IMR-90 (cell line): ENCODE measurements around the gene CD300LG. TPM values are rescaled to one million over a fixed set of nuclear protein-coding genes. Genes with fewer than 3 reads are reported as not detected.

ENCODE experiments used
- ATAC-seq: fragments of 200-7000 bp; cut with Tn5 transposase; 2 replicates; pipeline ENCODE4 v1.9.1; 2020; ENCODE audit warnings: low read depth, mild to moderate bottlenecking, moderate library complexity
- BruUV-seq: library from RNA; stranded (reverse); fragments of 400-500 nt; replicated peaks from 2 replicates; lab custom pipeline; 2021; lab: Mats Ljungman, UMichigan
- CTCF ChIA-PET: fragments of 300-600 bp; formaldehyde crosslinking; extraction: SDS; loops from one replicate; lab custom pipeline; 2021; ENCODE audit warnings: antibody characterized with exemption; lab: Yijun Ruan, JAX
- POLR2A ChIA-PET: fragments of 300-600 bp; sonication (Branson Sonifier 250); formaldehyde crosslinking; loops from one replicate; lab custom pipeline; 2022; ENCODE audit warnings: antibody characterized with exemption; ENCODE audit not compliant: unreplicated experiment; lab: Charles Lee
- DNase-seq: peaks from one replicate; pipeline ENCODE4 v3.0.0; 2013
- H2AFZ ChIP-seq: replicated peaks from 2 replicates; pipeline ENCODE3; 2013; ENCODE audit warnings: low read length, mild to moderate bottlenecking; ENCODE audit not compliant: poor library complexity
- H2AK5ac ChIP-seq: 2 replicates; pipeline ENCODE4 v1.6.1; 2013; ENCODE audit warnings: low read depth, low read length, inconsistent platforms
- H2AK9ac ChIP-seq: replicated peaks from 2 replicates; pipeline ENCODE3; 2013; ENCODE audit warnings: mild to moderate bottlenecking, low read depth, low read length, moderate library complexity; ENCODE audit not compliant: poor library complexity
- H2BK120ac ChIP-seq: 2 replicates; pipeline ENCODE4 v1.6.1; 2013; ENCODE audit warnings: low read depth, low read length, inconsistent platforms
- H2BK15ac ChIP-seq: 3 replicates; pipeline ENCODE4 v1.6.1; 2013; ENCODE audit warnings: low read depth, low read length, inconsistent platforms
- H2BK20ac ChIP-seq: 2 replicates; pipeline ENCODE4 v1.6.1; 2013; ENCODE audit warnings: low read depth, mild to moderate bottlenecking, inconsistent platforms, low read length, moderate library complexity
- H2BK5ac ChIP-seq: 2 replicates; pipeline ENCODE4 v1.6.1; 2013; ENCODE audit warnings: mild to moderate bottlenecking, low read depth, low read length, inconsistent platforms; ENCODE audit not compliant: poor library complexity, severe bottlenecking
- H3K14ac ChIP-seq: replicated peaks from 2 replicates; pipeline ENCODE4 v1.6.1; 2013; ENCODE audit warnings: low read depth, low read length, inconsistent platforms
- H3K18ac ChIP-seq: 2 replicates; pipeline ENCODE4 v1.6.1; 2013; ENCODE audit warnings: low read depth, low read length, control low read depth
- H3K23ac ChIP-seq: 2 replicates; pipeline ENCODE4 v1.6.1; 2013; ENCODE audit warnings: low read depth, low read length, inconsistent platforms
- H3K27ac ChIP-seq: 2 replicates; pipeline ENCODE4 v1.5.1; 2013; ENCODE audit warnings: mild to moderate bottlenecking, control low read depth, low read length; ENCODE audit not compliant: insufficient read depth
- H3K27me3 ChIP-seq: 2 replicates; pipeline ENCODE4 v1.6.1; 2013; ENCODE audit warnings: low read length; ENCODE audit not compliant: control insufficient read depth, insufficient read depth
- H3K36me3 ChIP-seq: 2 replicates; pipeline ENCODE4 v1.6.1; 2013; ENCODE audit warnings: low read length, mixed read lengths; ENCODE audit not compliant: control insufficient read depth, insufficient read depth
- H3K4ac ChIP-seq: 2 replicates; pipeline ENCODE4 v1.6.1; 2013; ENCODE audit warnings: low read depth, low read length, inconsistent platforms
- H3K4me1 ChIP-seq: 2 replicates; pipeline ENCODE4 v1.6.1; 2013; ENCODE audit warnings: low read length, mixed read lengths; ENCODE audit not compliant: control insufficient read depth, insufficient read depth
- H3K4me2 ChIP-seq: 2 replicates; pipeline ENCODE4 v1.6.1; 2013; ENCODE audit warnings: low read depth, mild to moderate bottlenecking, control low read depth, low read length, moderate library complexity
- H3K4me3 ChIP-seq: 2 replicates; pipeline ENCODE4 v1.5.1; 2013; ENCODE audit warnings: low read depth, mild to moderate bottlenecking, control low read depth, low read length, moderate library complexity; ENCODE audit not compliant: insufficient read depth
- H3K56ac ChIP-seq: 2 replicates; pipeline ENCODE4 v1.6.1; 2013; ENCODE audit warnings: low read length, inconsistent platforms; ENCODE audit not compliant: insufficient read depth; ENCODE audit errors: extremely low read depth
- H3K79me1 ChIP-seq, 2 experiments: 2 replicates each; pipeline ENCODE4 v1.6.1; 2013; ENCODE audit warnings: low read length in 2 of 2, inconsistent platforms in 1 of 2, low read depth in 1 of 2
- H3K9ac ChIP-seq: 2 replicates; pipeline ENCODE4 v1.6.1; 2013; ENCODE audit warnings: low read depth, low read length, control low read depth
- H3K9me1 ChIP-seq: 2 replicates; pipeline ENCODE4 v1.6.1; 2013; ENCODE audit warnings: low read length, inconsistent platforms; ENCODE audit not compliant: insufficient read depth
- H3K9me3 ChIP-seq: 2 replicates; pipeline ENCODE4 v1.6.1; 2013; ENCODE audit warnings: low read length; ENCODE audit not compliant: control insufficient read depth, insufficient read depth
- H4K20me1 ChIP-seq: 2 replicates; pipeline ENCODE4 v1.6.1; 2013; ENCODE audit warnings: low read length, inconsistent platforms; ENCODE audit not compliant: insufficient read depth
- H4K5ac ChIP-seq: 2 replicates; pipeline ENCODE4 v1.6.1; 2013; ENCODE audit warnings: mild to moderate bottlenecking, low read depth, low read length, control low read depth
- H4K8ac ChIP-seq, 2 experiments: 2 replicates each; pipeline ENCODE4 v1.6.1; 2013; ENCODE audit warnings: low read depth in 2 of 2, low read length in 2 of 2, control low read depth in 1 of 2, inconsistent platforms in 1 of 2
- H4K91ac ChIP-seq: 2 replicates; pipeline ENCODE4 v1.6.1; 2013; ENCODE audit warnings: low read depth, low read length, inconsistent platforms; ENCODE audit not compliant: insufficient read depth
- NFE2L2 ChIP-seq: fragments of 150-350 bp; IDR thresholded peaks from 2 replicates; pipeline ENCODE4 v1.6.1; 2016; ENCODE audit warnings: low read depth, mild to moderate bottlenecking, low read length
- USF2 ChIP-seq: fragments of 150-350 bp; IDR thresholded peaks from 2 replicates; pipeline ENCODE4 v1.6.1; 2017; ENCODE audit warnings: mild to moderate bottlenecking, antibody characterized with exemption, low read length, low read depth
- WGBS, 2 experiments: methylation state at CpG; one replicate each; pipeline versions ENCODE4 v1.1.5 to v1.1.7; 2013; ENCODE audit warnings: missing lambda C conversion rate in 2 of 2; ENCODE audit not compliant: insufficient read length in 1 of 2; ENCODE audit errors: extremely low coverage in 2 of 2; 5-methylcytosine and 5-hydroxymethylcytosine counted together
- dilution Hi-C: fragments of 300-500 bp; cut with HindIII; formaldehyde crosslinking; loops from one replicate; pipeline ENCODE4 v1.14.3; 2018; ENCODE audit warnings: low sequenced_read_pairs; ENCODE audit not compliant: unreplicated experiment
- in situ Hi-C: fragments of 300-500 bp; cut with MboI; formaldehyde crosslinking; loops from 3 replicates; pipeline ENCODE4 v1.14.3; 2019; ENCODE audit warnings: low sequenced_read_pairs, inconsistent platforms, mixed read lengths
- intact Hi-C: fragments of 100-400 bp; cut with micrococcal nuclease; formaldehyde crosslinking; loops from 2 replicates; pipeline ENCODE4 v1.10.0; 2022
- polyA plus RNA-seq, 3 experiments: library from polyadenylated mRNA; depleted of rRNA; stranded (reverse); fragments of >200 nt; gene quantifications; 2 replicates each; pipeline ENCODE4 v1.2.3, GENCODE V29; 2012; ENCODE audit warnings: low replicate concordance in 1 of 3
- total RNA-seq: library from RNA; depleted of rRNA; stranded (reverse); fragments of >200 nt; gene quantifications from 2 replicates; pipeline ENCODE4 v1.2.3, GENCODE V29; 2012

Gene CD300LG
- total and polyA plus RNA-seq, 2 of the 4 experiments (the other 2 are of a cell fraction) = not detected

DNA sequence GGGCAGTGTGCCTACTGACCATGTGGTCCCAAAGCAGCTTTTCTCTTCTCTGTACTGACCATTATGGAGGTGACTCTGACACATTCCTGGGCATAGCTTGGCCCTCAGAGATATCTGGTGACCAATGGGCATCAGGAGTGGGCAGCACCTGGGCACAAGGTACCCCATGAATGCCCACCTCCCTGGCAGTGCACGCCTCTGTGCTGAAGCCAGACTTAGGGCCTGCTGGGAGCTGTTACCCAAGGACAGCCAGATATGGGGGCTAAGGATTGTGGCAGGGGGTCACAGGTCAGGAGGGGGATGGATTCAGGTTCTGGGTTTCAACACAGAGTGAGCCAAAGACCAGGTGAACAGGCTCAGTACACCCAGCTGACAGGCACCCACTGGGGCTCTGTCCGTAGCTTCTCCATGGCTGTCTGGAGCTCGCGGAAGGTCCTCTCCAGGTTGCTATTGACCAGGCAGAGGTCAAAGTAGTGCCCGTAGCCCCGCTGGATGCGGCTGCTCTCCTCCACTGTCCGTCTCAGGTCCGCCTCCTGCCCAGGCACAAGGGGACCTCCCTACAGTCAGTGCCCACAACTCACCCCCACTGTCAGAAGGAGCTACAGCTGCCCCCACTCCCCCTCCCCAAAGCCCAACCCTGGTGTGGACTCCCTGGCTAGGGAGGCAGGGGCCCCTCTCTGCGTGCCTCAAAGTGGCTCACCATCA is 30.6 kb downstream of the CD300LG start:
- Histone ChIP-seq H3K4me3 (no peak overlapping the region), H2AK9ac (no peak overlapping the region), H2BK20ac (no peak overlapping the region), H2BK15ac (no peak overlapping the region), H2BK5ac (no peak overlapping the region), H4K8ac (no peak overlapping the region), H4K20me1 (no peaks in the 10 kb centered on the region), H3K14ac (no peak overlapping the region), H3K4me1 (peaks cover 2% of the 10 kb centered on the region; the same call in 1 of the 2 replicates), H3K79me1 (no peaks in the 10 kb centered on the region), H3K27ac (no peak overlapping the region), H2AFZ (no peak overlapping the region), H3K9me3 (no peaks in the 10 kb centered on the region), H3K23ac (no peak overlapping the region), H3K9me1 (no peaks in the 10 kb centered on the region), H2AK5ac (no peak overlapping the region), H4K91ac (no peak overlapping the region), H3K27me3 (peaks cover 16% of the 10 kb centered on the region), H3K9ac (no peak overlapping the region), H3K4ac (no peak overlapping the region), H3K4me2 (no peak overlapping the region), H3K36me3 (no peaks in the 10 kb centered on the region), H2BK120ac (no peak overlapping the region), H4K5ac (no peak overlapping the region), H3K56ac (no peak overlapping the region), H3K18ac (no peak overlapping the region)
- no TSS peak for BruUV-seq
- ChIA-PET POLR2A (no interaction called here), CTCF (interaction anchor here (0.9 to 2.1 kb wide), 5 partner anchors 12 to 29 kb away, joined by 3 to 8 read pairs (median 4); partner anchors contain the start of gene MPP2)
- in situ Hi-C loops (no loop called here), dilution Hi-C loops (no loop called here), intact Hi-C loops (loop anchor here (1.0 to 5.0 kb wide), 3 partner anchors 65 to 291 kb away; partner anchors contain the start of gene PPY)
- DNase-seq (no peak), ATAC-seq (no peak)
- TF ChIP-seq NFE2L2 (no peak), USF2 (no peak)
- 93% methylated on average over 3 of the region's 10 CpGs; no CpG with 5 or more reads in 1 of the 2 experiments for WGBS, 2 experiments
